Gastroesophageal sphincter (tissue), 3 donors: ENCODE measurements around the gene ERN2.

Source experiments
- POLR2AphosphoS5 ChIP-seq: sonication (generic); formaldehyde crosslinking; IDR thresholded peaks from one replicate; pipeline ENCODE4 v1.6.1; 2017; ENCODE audit warnings: antibody characterized with exemption
- TF ChIP-seq, protein P1 (sequence below), 4 experiments: fragments of 200-600 bp in 2 of 4; fragments of 450-650 bp in 2 of 4; sonication (generic) in 1 of 4; IDR thresholded peaks; one replicate each; pipeline ENCODE4 v1.5.1; 2017 to 2019; ENCODE audit warnings: antibody characterized with exemption in 4 of 4, mild to moderate bottlenecking in 2 of 4, moderate library complexity in 2 of 4

DNA sequence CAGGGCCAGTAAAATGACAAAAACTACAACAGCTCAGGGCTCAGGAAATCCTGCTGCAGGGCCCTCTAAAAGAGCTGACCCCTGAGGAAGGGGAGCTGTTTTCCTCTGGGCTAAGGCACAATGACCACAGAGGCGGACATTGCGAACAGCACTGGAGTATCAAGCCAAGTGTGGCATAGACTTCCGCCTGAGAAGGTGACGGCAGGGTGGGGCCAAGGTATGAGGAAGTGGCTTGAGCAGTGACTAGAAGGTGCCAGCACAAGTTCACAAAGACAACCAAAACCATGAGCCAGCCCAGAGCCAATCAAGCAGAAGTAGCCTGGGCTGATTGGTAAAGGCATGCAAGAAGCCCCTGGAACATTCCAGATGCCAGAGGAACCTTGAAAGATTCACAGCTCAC is 13.9 kb downstream of the ERN2 start:
- TF ChIP-seq, protein P1, sequence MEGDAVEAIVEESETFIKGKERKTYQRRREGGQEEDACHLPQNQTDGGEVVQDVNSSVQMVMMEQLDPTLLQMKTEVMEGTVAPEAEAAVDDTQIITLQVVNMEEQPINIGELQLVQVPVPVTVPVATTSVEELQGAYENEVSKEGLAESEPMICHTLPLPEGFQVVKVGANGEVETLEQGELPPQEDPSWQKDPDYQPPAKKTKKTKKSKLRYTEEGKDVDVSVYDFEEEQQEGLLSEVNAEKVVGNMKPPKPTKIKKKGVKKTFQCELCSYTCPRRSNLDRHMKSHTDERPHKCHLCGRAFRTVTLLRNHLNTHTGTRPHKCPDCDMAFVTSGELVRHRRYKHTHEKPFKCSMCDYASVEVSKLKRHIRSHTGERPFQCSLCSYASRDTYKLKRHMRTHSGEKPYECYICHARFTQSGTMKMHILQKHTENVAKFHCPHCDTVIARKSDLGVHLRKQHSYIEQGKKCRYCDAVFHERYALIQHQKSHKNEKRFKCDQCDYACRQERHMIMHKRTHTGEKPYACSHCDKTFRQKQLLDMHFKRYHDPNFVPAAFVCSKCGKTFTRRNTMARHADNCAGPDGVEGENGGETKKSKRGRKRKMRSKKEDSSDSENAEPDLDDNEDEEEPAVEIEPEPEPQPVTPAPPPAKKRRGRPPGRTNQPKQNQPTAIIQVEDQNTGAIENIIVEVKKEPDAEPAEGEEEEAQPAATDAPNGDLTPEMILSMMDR (IDR thresholded peaks at IDR 0.05) = no peak
- TF ChIP-seq POLR2AphosphoS5 = no peak
